GM19238 (cell line): ENCODE results near the gene PMPCA.
"Not testable (repeated sequence)": the region's sequence is repeated elsewhere in the genome, so short reads cannot be mapped to it uniquely, and the experiment has no call there.

Experiments used
- DNase-seq: peaks from one replicate; pipeline ENCODE4 v3.0.0; 2011; ENCODE audit warnings: low spot score; ENCODE audit not compliant: insufficient read length

The PMPCA gene

GRCh38 chr9:136394312-136395019, 16.0 kb upstream of the PMPCA start:
- DNase-seq: no peak

GRCh38 chr9:136395020-136395340, 15.5 kb upstream of the PMPCA start:
- no peak for DNase-seq

DNA sequence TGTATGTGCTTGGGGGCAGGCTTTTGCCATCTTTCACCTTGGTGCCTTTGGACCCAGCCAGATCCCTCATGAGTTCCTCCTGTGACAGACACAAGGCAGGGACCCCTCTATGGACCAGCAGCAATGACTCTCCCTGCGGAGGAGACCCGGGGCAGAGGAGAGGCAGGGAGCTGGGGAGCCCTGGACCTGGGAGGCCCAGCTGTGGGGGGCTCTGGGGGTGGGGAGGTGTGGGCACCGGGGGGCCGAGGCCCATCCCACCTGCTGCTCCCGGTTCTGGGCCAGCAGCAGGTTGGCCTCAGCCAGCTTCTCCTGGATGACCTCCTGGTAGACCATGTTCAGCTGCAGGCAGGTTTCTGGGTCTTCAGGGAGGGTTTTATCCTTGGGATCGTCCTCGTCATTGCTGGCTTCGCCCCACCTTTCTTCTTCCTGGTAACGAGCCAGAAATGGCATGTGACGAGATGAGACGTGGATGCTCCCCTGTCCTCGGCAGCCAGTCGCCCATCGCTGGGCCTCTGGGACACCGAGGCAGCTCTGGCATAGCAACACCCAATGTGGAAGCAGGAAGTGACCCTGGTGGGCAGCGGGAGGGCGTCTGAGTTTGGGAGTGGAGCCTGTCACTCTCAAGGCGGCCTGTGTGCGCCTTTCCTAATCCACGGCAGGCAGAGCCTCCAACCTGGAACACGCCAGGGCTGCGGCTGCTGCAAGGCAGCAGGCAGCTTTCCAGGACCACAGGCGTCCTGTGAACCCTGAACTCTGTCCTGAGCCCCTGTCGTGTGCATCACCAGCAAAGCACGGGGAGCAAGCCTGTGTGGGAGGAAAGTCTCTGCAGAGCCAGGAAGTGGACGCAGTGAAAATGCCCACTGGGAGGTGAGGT, 14.9 kb upstream of the PMPCA start:
- DNase-seq: no peak

DNA sequence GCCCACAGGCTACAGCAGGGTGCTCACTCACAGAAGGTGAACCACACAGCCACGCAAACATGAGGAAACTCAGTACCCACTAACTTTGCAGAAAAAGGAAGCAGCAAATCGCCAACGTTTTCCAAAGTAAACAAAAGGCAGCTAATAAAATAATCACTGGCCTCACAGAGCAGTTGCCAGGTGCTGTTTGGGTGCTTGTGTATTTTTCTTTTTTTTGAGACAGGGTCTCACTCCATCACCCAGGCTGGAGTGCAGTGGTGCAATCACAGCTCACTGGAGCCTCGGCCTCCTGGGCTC, 14.3 kb upstream of the PMPCA start:
- DNase-seq: no peak

- no peak for DNase-seq
These were observed 12.8 kb upstream of the PMPCA start for GRCh38 chr9:136397643-136398042.

DNA sequence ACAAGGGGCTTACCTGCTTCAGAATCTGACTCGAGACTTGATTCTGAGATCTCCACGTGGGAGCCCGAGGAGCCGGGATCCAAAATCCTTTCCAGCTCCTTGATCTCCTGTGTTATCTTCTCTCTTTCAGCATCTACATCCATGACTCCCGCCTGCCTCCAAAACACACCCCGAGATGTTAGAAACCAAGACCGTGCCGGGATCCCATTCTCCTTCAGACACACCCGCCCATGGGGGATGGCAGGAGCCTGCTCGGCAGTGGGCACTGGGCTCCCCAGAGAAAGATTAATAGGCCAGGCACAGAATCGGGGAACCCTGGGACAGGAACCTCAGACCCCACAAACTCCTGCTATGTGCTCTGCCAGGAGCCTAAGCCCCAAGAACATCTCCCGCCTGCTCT, 12.2 kb upstream of the PMPCA start:
- no peak for DNase-seq

DNA sequence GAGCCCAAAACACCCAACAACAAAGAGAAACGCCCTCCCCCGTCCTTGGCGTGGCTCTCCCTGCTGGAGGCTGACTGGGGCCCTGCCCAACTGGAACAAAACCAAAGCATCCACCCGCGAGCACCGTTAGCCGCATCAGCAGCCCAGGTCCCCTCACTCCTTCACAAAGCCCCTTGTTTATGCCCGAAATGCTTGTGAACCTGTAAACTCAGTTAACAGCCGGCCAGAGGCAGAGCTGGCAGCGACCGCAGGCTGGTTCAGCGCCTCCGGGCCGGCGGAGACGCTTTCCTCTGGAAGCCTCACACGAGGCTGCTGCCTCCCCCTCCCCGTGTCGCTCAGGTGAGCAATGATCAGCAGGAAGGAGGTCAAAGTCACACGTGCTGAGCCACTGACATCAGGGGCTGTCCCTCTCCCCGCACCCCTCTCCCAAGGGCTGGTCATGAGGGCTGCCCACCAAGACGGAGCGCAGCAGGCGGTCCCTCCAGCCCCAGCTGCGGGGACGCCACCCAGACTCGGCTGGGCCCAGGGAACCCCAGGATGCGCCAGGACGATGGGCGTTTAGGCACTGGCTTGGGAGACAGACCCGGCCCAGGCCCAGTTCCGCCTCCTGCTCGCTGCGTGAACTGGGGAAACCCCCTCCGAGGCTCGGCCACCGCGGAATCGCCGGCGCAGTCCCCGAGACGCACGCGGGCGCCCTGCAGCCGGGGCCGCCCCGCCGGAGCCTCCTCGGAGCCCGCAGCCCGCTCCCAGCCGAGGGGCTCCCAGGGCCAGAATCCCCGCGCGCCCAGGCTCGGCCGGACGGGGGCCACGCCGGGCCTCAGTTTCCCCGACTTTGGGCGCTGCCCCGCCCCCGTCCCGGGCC, 11.1 kb upstream of the PMPCA start:
- peak; percentile 45 for DNase-seq

- DNase-seq: peak; percentile 96
These were observed 10.2 kb upstream of the PMPCA start, which contains the start of gene SNAPC4 for GRCh38 chr9:136400038-136400834. Gene SNAPC4, minus strand, starts transcription at chr9:136400170. Its CDS starts 1,742 bp downstream, at chr9:136398428.

GRCh38 chr9:136401173-136401922, 9.1 kb upstream of the PMPCA start:
- no peak for DNase-seq

GRCh38 chr9:136402067-136402466, 8.4 kb upstream of the PMPCA start:
- no peak for DNase-seq

- DNase-seq: peak; percentile 57
These were observed 6.9 kb upstream of the PMPCA start for GRCh38 chr9:136403538-136403914.

DNA sequence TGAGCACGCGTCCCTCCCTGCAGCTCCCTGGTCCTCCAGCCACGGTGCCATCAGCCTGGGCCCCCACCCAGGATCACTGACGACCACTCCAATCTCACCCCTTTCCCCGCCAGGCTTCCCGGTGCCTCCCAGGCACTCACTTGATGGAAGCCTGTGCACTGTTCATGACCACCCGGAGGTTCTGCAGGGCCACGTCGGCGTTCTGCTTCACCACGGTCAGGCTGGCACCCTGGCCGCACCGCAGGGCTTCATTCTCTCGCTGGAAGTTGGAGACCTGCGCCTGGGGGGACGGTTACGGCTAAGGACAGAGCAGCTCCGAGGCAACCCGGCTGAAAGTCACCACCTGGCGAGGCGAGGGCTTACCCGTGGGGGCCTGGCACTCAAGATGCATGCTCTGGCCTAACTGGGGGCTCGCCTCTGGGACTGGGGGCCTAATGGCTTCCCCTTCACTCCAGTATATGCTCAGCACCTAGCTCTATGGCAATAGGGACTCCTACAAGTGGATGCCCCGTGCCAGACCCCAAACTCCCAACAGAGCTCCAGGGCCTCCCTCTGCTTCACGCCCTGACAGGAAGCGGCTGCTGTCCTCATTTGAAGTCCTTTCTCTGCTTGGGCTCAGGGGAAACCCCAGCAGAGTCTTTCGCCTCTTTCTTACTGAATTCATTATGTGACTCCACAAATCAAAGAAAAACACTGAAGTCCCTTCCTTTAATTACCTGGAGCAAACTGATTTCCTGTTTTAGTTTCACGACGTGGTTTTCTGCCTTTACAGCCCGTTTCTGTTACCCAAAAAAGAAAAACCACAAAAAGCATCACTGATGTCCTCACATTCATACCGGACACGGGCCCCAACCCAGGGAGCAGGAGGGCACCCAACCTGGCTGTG, 6.3 kb upstream of the PMPCA start:
- DNase-seq: peak; percentile 50

DNA sequence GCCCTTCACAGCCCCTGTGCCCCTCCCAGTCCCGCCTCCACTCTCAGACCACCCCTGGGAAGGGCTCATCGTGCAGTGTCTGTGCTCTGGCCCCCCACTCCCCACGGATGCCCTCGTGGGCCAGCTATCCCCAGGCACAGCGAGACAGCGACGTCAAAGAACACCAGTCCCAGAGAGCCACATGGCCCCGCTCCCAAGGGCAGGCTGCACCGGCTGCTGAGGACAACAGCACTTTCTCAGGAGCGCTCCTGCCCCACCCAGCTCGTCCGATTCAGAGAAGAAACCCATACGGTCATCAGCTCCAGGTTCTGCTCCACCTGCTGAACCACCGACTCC, 5.7 kb upstream of the PMPCA start:
- no peak for DNase-seq

DNA sequence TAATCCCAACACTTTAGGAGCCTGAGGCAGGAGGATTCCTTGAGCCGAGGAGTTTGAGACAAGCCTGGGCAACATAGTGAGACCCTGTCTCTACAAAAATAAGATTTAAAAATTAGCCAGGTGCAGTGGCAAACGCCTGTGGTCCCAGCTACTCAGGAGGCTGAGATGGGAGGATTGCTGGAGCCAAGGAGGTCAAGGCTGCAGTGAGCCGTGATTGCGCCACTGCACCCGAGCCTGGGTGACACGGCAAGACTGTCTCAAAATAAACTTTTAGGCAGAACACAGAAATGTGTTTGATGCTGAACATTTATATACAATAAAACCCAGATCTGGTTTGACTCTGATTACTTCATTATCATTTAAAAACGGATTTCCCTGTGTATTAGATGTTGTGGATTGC, 5.0 kb upstream of the PMPCA start:
- DNase-seq: no peak

DNA sequence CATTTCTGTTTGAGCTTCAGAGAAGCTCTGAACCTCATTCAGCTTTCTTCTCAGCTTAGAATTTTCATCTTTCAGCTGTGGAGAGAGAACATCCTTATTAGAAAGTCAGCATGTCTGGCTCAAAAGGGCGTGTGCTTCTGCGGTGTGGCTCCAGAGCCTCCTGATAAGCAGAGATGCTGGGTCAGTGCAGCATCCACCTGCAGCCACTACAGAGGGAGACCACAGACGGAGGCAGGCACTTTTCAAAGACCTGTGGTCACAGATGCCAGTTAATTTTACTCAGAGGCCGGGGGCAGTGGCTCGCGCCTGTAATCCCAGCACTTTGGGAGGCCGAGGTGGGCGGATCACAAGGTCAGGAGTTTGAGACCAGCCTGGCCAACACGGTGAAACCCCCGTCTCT, 4.6 kb upstream of the PMPCA start:
- peak; percentile 59 for DNase-seq

DNA sequence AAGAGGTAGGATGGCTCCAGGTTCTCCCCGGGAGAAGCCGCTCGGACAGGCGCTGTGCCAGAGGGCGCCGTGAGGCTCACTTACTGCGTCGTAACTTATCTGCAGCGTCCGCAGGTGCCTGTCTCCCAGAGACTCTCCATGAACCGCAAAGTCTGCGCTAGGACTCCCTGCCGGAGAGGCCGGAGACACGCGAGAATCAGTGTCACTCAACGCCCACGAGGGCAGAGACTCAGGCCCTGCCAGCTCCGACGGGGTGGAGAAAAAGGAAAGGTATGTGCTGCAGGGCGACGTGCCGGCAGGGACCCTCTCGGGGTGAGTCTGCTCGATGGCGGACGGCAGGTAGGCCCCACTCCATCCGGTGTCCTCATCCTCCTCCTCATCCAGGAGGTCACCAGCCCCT, 3.4 kb upstream of the PMPCA start:
- DNase-seq: not testable (repeated sequence)

GRCh38 chr9:136407911-136408310, 2.5 kb upstream of the PMPCA start:
- no peak for DNase-seq

DNA sequence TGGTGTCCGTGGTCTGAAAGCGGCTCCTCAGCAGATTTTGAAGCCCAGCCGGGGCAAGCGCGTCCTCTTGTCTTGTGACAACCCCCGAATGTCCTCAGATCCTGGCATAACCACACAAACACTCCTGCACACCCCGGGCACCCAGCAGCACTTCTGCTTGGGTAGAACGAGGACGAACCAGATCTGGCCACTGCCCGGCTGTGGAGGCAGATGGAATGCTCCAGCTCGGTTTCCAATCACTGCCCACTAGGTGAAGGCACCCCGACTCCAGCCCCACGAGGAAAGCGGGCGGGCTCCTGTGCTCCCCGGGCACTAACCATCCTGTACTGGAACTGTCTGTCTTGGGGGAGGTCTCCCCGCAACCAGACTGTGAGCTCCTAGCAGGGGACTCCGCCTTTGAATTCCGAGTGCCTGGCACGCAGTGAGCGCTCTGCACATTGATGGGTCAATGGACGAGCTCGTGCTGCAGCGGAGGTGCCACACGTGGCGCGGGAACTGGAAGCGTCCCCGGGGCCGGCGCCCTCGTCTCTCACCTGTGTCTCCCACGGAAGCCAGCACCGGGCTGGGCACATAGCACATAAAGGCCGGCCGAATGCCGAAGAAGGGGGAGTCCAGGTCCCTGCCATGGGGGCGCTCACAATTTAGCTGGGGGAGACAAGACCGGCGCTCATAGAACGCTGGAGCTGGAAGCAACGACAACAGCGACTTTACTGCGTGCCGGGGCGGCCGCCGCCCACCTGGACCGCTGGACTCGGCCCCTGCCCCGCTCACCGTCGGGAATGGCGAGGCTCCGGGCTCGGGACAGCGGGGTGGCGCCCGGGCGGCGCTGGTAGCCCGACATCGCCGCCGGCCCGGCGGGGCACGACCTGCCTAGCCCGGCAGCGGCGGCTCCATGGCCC, 652 bp upstream of the PMPCA start:
- DNase-seq: peak; percentile 52

DNA sequence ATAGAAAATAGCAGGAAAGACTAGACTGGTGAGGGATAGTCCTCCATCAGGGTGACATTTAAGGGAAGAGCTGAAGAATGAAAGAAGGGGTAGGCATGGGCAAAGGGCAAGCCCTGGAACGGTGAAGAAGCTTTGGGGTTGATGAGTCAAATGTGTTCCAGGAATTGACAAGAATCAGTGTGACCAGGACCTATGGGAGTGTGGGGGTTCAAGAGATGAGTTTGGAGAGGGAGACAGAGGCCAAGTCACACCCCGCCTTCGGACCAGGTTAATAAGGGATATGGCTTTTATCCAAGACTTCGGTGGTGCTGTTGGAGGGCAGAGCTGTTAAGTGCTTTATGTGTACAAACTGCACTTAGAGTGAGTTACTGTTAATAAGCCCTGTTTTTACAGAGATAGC, 920 bp downstream of the PMPCA start:
- no peak for DNase-seq
